ENCODE results near the gene KRT34. TPM values are rescaled to one million over a fixed set of nuclear protein-coding genes. Genes with fewer than 3 reads are reported as not detected.

Gene KRT34
- polyA plus RNA-seq, 5 donors = not detected

- DNase-seq = no peak
Observed at GRCh38 chr17:41332239-41332638, 49.9 kb downstream of the KRT34 start.

DNA sequence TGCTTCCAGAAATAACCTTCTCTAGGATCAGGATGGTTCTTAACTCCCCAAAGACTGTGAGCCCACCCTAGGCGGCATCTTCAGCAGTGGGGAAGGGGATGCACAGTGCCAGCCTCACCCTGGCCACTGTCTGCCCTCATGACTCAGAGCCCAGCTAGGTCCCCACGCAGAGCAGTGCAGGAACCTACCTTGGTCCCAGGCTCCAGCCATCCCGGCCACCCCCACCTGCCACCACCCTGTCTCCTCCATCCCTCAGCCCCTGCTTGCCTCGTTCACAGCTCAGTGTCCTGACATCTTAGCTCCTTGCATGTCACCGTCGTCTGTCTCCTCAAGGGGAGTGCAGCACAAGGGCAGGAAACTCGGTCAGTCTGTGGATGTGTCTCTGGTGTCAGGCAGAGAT lies 50.5 kb downstream of the KRT34 start:
- no peak for DNase-seq

GRCh38 chr17:41329279-41329948 lies 52.7 kb downstream of the KRT34 start:
- peak; percentile 36 to 52 for DNase-seq

DNA sequence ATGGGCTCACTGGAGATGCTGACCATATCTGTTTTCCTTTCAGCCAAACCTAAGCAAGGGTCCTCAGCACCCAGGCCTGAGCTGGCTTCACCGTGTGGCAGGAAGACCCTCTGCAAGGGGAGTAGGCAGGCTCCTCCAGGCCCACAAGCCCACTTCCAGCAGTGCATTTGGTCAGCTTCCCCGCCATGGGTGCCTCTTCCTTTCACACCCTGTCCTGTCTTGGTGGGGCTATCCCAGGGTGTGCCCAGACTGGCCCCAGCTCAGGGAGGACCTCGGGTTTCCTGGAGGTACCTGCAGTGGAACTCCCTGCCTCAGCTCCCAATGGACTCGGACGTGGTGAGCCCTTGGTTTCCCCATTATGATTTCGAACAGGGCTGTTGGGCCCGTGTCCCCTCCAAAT lies 53.9 kb downstream of the KRT34 start:
- no peak for DNase-seq

Other genes with a start within 250 kb of the KRT34 start
- not detected for gene KRTAP4-6, start 241.8 kb downstream of the KRT34 start, polyA plus RNA-seq (ENCODE audit: insufficient read depth in 1 of 5, insufficient read length in 5 of 5, low replicate concordance in 1 of 5)
- not detected for gene KRTAP4-5, start 232.5 kb downstream of the KRT34 start, polyA plus RNA-seq (ENCODE audit: insufficient read depth in 1 of 5, insufficient read length in 5 of 5, low replicate concordance in 1 of 5)
- not detected for gene KRTAP4-4, start 221.6 kb downstream of the KRT34 start, polyA plus RNA-seq (ENCODE audit: insufficient read depth in 1 of 5, insufficient read length in 5 of 5, low replicate concordance in 1 of 5)
- gene KRTAP4-3, start 214.1 kb downstream of the KRT34 start, polyA plus RNA-seq (ENCODE audit: insufficient read depth in 1 of 5, insufficient read length in 5 of 5, low replicate concordance in 1 of 5) = not detected
- not detected for gene KRTAP4-2, start 204.1 kb downstream of the KRT34 start, polyA plus RNA-seq (ENCODE audit: insufficient read depth in 1 of 5, insufficient read length in 5 of 5, low replicate concordance in 1 of 5)
- not detected for gene KRTAP4-1, start 197.4 kb downstream of the KRT34 start, polyA plus RNA-seq (ENCODE audit: insufficient read depth in 1 of 5, insufficient read length in 5 of 5, low replicate concordance in 1 of 5)
- not detected for gene KRTAP9-1, start 192.4 kb downstream of the KRT34 start, polyA plus RNA-seq (ENCODE audit: insufficient read depth in 1 of 5, insufficient read length in 5 of 5, low replicate concordance in 1 of 5)
- not detected for gene KRTAP9-2, start 155.7 kb downstream of the KRT34 start, polyA plus RNA-seq (ENCODE audit: insufficient read depth in 1 of 5, insufficient read length in 5 of 5, low replicate concordance in 1 of 5)
- gene KRTAP9-3, start 149.9 kb downstream of the KRT34 start, polyA plus RNA-seq (ENCODE audit: insufficient read depth in 1 of 5, insufficient read length in 5 of 5, low replicate concordance in 1 of 5) = not detected
- gene KRTAP9-8, start 144.3 kb downstream of the KRT34 start, polyA plus RNA-seq (ENCODE audit: insufficient read depth in 1 of 5, insufficient read length in 5 of 5, low replicate concordance in 1 of 5) = not detected
- not detected for gene KRTAP9-4, start 132.6 kb downstream of the KRT34 start, polyA plus RNA-seq (ENCODE audit: insufficient read depth in 1 of 5, insufficient read length in 5 of 5, low replicate concordance in 1 of 5)
- gene KRTAP9-9, start 126.9 kb downstream of the KRT34 start, polyA plus RNA-seq (ENCODE audit: insufficient read depth in 1 of 5, insufficient read length in 5 of 5, low replicate concordance in 1 of 5) = not detected
- under 1 TPM; 0.13 to 0.25 (median 0.18) TPM for gene KRTAP9-6, start 116.9 kb downstream of the KRT34 start, polyA plus RNA-seq (ENCODE audit: insufficient read depth in 1 of 5, insufficient read length in 5 of 5, low replicate concordance in 1 of 5)
- not detected for gene KRTAP9-7, start 106.6 kb downstream of the KRT34 start, polyA plus RNA-seq (ENCODE audit: insufficient read depth in 1 of 5, insufficient read length in 5 of 5, low replicate concordance in 1 of 5)
- not detected for gene KRTAP29-1, start 79.5 kb downstream of the KRT34 start, polyA plus RNA-seq (ENCODE audit: insufficient read depth in 1 of 5, insufficient read length in 5 of 5, low replicate concordance in 1 of 5)
- not detected for gene KRTAP16-1, start 73.0 kb downstream of the KRT34 start, polyA plus RNA-seq (ENCODE audit: insufficient read depth in 1 of 5, insufficient read length in 5 of 5, low replicate concordance in 1 of 5)
- not detected for gene KRTAP17-1, start 66.6 kb downstream of the KRT34 start, polyA plus RNA-seq (ENCODE audit: insufficient read depth in 1 of 5, insufficient read length in 5 of 5, low replicate concordance in 1 of 5)
- gene KRT33A, start 31.5 kb downstream of the KRT34 start, polyA plus RNA-seq (ENCODE audit: insufficient read depth in 1 of 5, insufficient read length in 5 of 5, low replicate concordance in 1 of 5) = not detected
- not detected for gene KRT33B, start 12.5 kb downstream of the KRT34 start, polyA plus RNA-seq (ENCODE audit: insufficient read depth in 1 of 5, insufficient read length in 5 of 5, low replicate concordance in 1 of 5)
- under 1 TPM in 1 of 5 donors, not detected in 4; 0.32 TPM for gene KRT31, start 15.3 kb upstream of the KRT34 start, polyA plus RNA-seq (ENCODE audit: insufficient read depth in 1 of 5, insufficient read length in 5 of 5, low replicate concordance in 1 of 5)
- gene KRT37, start 42.3 kb upstream of the KRT34 start, polyA plus RNA-seq (ENCODE audit: insufficient read depth in 1 of 5, insufficient read length in 5 of 5, low replicate concordance in 1 of 5) = not detected
- gene KRT38, start 58.7 kb upstream of the KRT34 start, polyA plus RNA-seq (ENCODE audit: insufficient read depth in 1 of 5, insufficient read length in 5 of 5, low replicate concordance in 1 of 5) = not detected
- gene KRT32, start 85.1 kb upstream of the KRT34 start, polyA plus RNA-seq (ENCODE audit: insufficient read depth in 1 of 5, insufficient read length in 5 of 5, low replicate concordance in 1 of 5) = not detected
- not detected for gene KRT35, start 98.8 kb upstream of the KRT34 start, polyA plus RNA-seq (ENCODE audit: insufficient read depth in 1 of 5, insufficient read length in 5 of 5, low replicate concordance in 1 of 5)
- not detected for gene KRT36, start 107.6 kb upstream of the KRT34 start, polyA plus RNA-seq (ENCODE audit: insufficient read depth in 1 of 5, insufficient read length in 5 of 5, low replicate concordance in 1 of 5)
- under 1 TPM; 0.19 to 0.58 (median 0.38) TPM for gene KRT13, start 123.3 kb upstream of the KRT34 start, polyA plus RNA-seq (ENCODE audit: insufficient read depth in 1 of 5, insufficient read length in 5 of 5, low replicate concordance in 1 of 5)
- gene KRT15, start 136.6 kb upstream of the KRT34 start, polyA plus RNA-seq (ENCODE audit: insufficient read depth in 1 of 5, insufficient read length in 5 of 5, low replicate concordance in 1 of 5) = 1 to 10 TPM; 1.0 to 2.8 (median 2.3) TPM
- gene KRT19, start 146.0 kb upstream of the KRT34 start, polyA plus RNA-seq (ENCODE audit: insufficient read depth in 1 of 5, insufficient read length in 5 of 5, low replicate concordance in 1 of 5) = 100 to 1,000 TPM in 4 of 5 donors, 10 to 100 TPM in 1; 91.6 to 190 (median 122) TPM
- gene KRT9, start 189.8 kb upstream of the KRT34 start, polyA plus RNA-seq (ENCODE audit: insufficient read depth in 1 of 5, insufficient read length in 5 of 5, low replicate concordance in 1 of 5) = not detected
- 1 to 10 TPM in 2 of 5 donors, under 1 TPM in 3; 0.55 to 2.1 (median 0.87) TPM for gene KRT14, start 204.6 kb upstream of the KRT34 start, polyA plus RNA-seq (ENCODE audit: insufficient read depth in 1 of 5, insufficient read length in 5 of 5, low replicate concordance in 1 of 5)
- not detected for gene KRT16, start 230.5 kb upstream of the KRT34 start, polyA plus RNA-seq (ENCODE audit: insufficient read depth in 1 of 5, insufficient read length in 5 of 5, low replicate concordance in 1 of 5)
- gene KRT17, start 242.3 kb upstream of the KRT34 start, polyA plus RNA-seq (ENCODE audit: insufficient read depth in 1 of 5, insufficient read length in 5 of 5, low replicate concordance in 1 of 5) = 10 to 100 TPM in 2 of 5 donors, 1 to 10 TPM in 3; 2.6 to 12.1 (median 5.5) TPM